GM12891 (cell line): ENCODE results near the gene MAP2K1.

Source experiments
- POLR2A ChIP-seq: IDR thresholded peaks from 2 replicates; pipeline ENCODE4 v1.6.1; 2011; ENCODE audit warnings: low read depth, low read length, control low read depth
- POLR2AphosphoS5 ChIP-seq: IDR thresholded peaks from 2 replicates; pipeline ENCODE4 v1.6.1; 2011; ENCODE audit warnings: low read depth, low read length, control low read depth
- SPI1 ChIP-seq: IDR thresholded peaks from 2 replicates; pipeline ENCODE4 v1.6.1; 2011; ENCODE audit warnings: low read depth, low read length, control low read depth
- TAF1 ChIP-seq: IDR thresholded peaks from 2 replicates; pipeline ENCODE4 v1.6.1; 2011; ENCODE audit warnings: low read depth, low read length, control low read depth

DNA sequence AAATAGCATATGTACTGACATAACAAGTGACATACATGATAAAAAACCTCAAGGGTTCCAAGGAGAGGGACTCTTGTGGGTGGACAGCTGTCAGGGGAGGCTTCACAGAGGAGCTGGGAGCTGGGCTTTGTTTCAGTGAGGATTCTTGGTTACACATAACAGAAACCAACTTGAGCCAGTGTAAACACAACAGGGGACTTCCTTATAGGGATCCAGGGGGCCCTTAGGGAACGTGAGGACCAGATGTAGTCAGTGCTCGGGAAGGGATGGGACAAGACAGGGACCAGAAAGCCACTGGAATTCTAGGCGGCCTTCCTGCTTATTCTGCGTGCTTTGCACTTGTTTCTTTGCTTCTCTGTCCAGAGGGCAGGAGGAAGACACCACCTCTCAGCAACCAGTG lies 75.9 kb downstream of the MAP2K1 start:
- TF ChIP-seq POLR2A (no peak), POLR2AphosphoS5 (no peak), TAF1 (no peak), SPI1 (no peak)
